SK-N-SH (cell line): ENCODE measurements around the gene PLXND1. TPM values are rescaled to one million over a fixed set of nuclear protein-coding genes. Genes with fewer than 3 reads are reported as not detected.

Experiments used
- CTCF ChIA-PET: fragments of 300-600, 350-600 bp; formaldehyde crosslinking; extraction: SDS; loops from one replicate; lab custom pipeline; 2021; lab: Yijun Ruan, JAX
- POLR2A ChIA-PET: fragments of 350-600 bp; sonication (Branson Sonifier 250); formaldehyde crosslinking; extraction: SDS; loops from one replicate; lab custom pipeline; 2020; ENCODE audit warnings: antibody characterized with exemption, inconsistent platforms; lab: Yijun Ruan, JAX
- DNase-seq: peaks from one replicate; pipeline ENCODE4 v3.0.0; 2012
- H2AFZ ChIP-seq: fragments of 200-600 bp; sonication (generic); 2 replicates; pipeline ENCODE4 v1.8.1; 2016; ENCODE audit warnings: antibody characterized with exemption, mild to moderate bottlenecking, low read depth
- H3F3A ChIP-seq: fragments of 200-600 bp; sonication (generic); replicated peaks from 2 replicates; pipeline ENCODE3; 2016; ENCODE audit warnings: antibody characterized with exemption, mild to moderate bottlenecking; ENCODE audit not compliant: insufficient read depth
- H3K27ac ChIP-seq, 2 experiments: fragments of 200-500 bp in 1 of 2; fragments of 200-600 bp in 1 of 2; sonication (Bioruptor generic) in 1 of 2; sonication (generic), shearing (Covaris generic) in 1 of 2; 2 replicates each; pipeline versions ENCODE4 v1.5.1 to v1.6.1; 2014 to 2016; ENCODE audit warnings: low read depth in 2 of 2, inconsistent platforms in 1 of 2, low read length in 1 of 2, mild to moderate bottlenecking in 1 of 2, mixed read lengths in 1 of 2
- H3K27me3 ChIP-seq: fragments of 200-600 bp; sonication (generic), shearing (Covaris generic); 2 replicates; pipeline ENCODE4 v1.6.1; 2016; ENCODE audit warnings: mixed run types; ENCODE audit not compliant: insufficient read depth
- H3K36me3 ChIP-seq, 2 experiments: fragments of 200-500 bp in 1 of 2; fragments of 200-600 bp in 1 of 2; sonication (Bioruptor generic) in 1 of 2; sonication (generic) in 1 of 2; replicated peaks in 1 of 2; 2 replicates each; pipeline versions ENCODE3 to v1.5.1; 2014 to 2016; ENCODE audit warnings: low read length in 1 of 2, mild to moderate bottlenecking in 1 of 2; ENCODE audit not compliant: insufficient read depth in 2 of 2, control insufficient read depth in 1 of 2
- H3K4me1 ChIP-seq, 2 experiments: fragments of 200-500 bp in 1 of 2; fragments of 200-600 bp in 1 of 2; sonication (Bioruptor generic) in 1 of 2; sonication (generic), shearing (Covaris generic) in 1 of 2; 2 replicates each; pipeline versions ENCODE4 v1.5.1 to v1.6.1; 2014 to 2016; ENCODE audit warnings: low read depth in 1 of 2, low read length in 1 of 2, mixed run types in 1 of 2; ENCODE audit not compliant: insufficient read depth in 2 of 2, control insufficient read depth in 1 of 2
- H3K4me2 ChIP-seq: fragments of 200-600 bp; sonication (generic), shearing (Covaris generic); 2 replicates; pipeline ENCODE4 v1.6.1; 2017; ENCODE audit warnings: mixed run types
- H3K4me3 ChIP-seq, 2 experiments: fragments of 200-500 bp in 1 of 2; fragments of 200-600 bp in 1 of 2; sonication (Bioruptor generic) in 1 of 2; sonication (generic), shearing (Covaris generic) in 1 of 2; 2 replicates each; pipeline versions ENCODE4 v1.5.1 to v1.8.1; 2014 to 2016; ENCODE audit warnings: low read depth in 2 of 2, inconsistent platforms in 1 of 2, low read length in 1 of 2, mild to moderate bottlenecking in 1 of 2, mixed read lengths in 1 of 2, moderate library complexity in 1 of 2
- H3K79me2 ChIP-seq: fragments of 200-600 bp; sonication (generic); 2 replicates; pipeline ENCODE4 v1.8.1; 2017; ENCODE audit warnings: mild to moderate bottlenecking; ENCODE audit not compliant: insufficient read depth
- H3K9ac ChIP-seq: fragments of 200-600 bp; sonication (generic); 2 replicates; pipeline ENCODE4 v1.6.1; 2017; ENCODE audit warnings: mixed run types
- H3K9me2 ChIP-seq: fragments of 200-600 bp; sonication (generic); 2 replicates; pipeline ENCODE4 v1.6.1; 2017; ENCODE audit warnings: mixed run types
- H3K9me3 ChIP-seq: fragments of 200-600 bp; sonication (generic); 2 replicates; pipeline ENCODE4 v1.6.1; 2017; ENCODE audit warnings: mixed run types, mild to moderate bottlenecking, moderate library complexity
- H4K20me1 ChIP-seq: fragments of 200-600 bp; sonication (generic); 2 replicates; pipeline ENCODE4 v1.6.1; 2017; ENCODE audit warnings: mild to moderate bottlenecking, mixed run types; ENCODE audit not compliant: insufficient read depth
- ELF1 ChIP-seq: IDR thresholded peaks from 2 replicates; pipeline ENCODE4 v1.4.0; 2012
- FOSL2 ChIP-seq: IDR thresholded peaks from 2 replicates; pipeline ENCODE4 v1.4.0; 2012; ENCODE audit warnings: low read depth, mild to moderate bottlenecking, moderate library complexity, borderline replicate concordance
- FOXJ3 ChIP-seq: sonication (generic); formaldehyde crosslinking; IDR thresholded peaks from 2 replicates; pipeline ENCODE4 v1.5.1; 2020; ENCODE audit warnings: mild to moderate bottlenecking, missing genetic modification reagents
- IRF3 ChIP-seq: fragments of 150-350 bp; IDR thresholded peaks from 2 replicates; pipeline ENCODE4 v1.6.1; 2016; ENCODE audit warnings: mild to moderate bottlenecking, low read depth, low read length
- TAF1 ChIP-seq: IDR thresholded peaks from 2 replicates; pipeline ENCODE4 v1.6.1; 2012; ENCODE audit warnings: low read depth, mild to moderate bottlenecking, low read length, moderate library complexity, borderline replicate concordance
- USF1 ChIP-seq: IDR thresholded peaks from 2 replicates; pipeline ENCODE4 v1.4.0; 2012; ENCODE audit warnings: low read depth, borderline replicate concordance
- WGBS: methylation state at CpG from one replicate; pipeline ENCODE4 v1.1.6; 2017; ENCODE audit warnings: low lambda C conversion rate; 5-methylcytosine and 5-hydroxymethylcytosine counted together
- polyA plus RNA-seq, 3 experiments: library from polyadenylated mRNA; depleted of rRNA; stranded (reverse); fragments of >200 nt; gene quantifications; 2 replicates each; pipeline ENCODE4 v1.2.3, GENCODE V29; 2012
- TF ChIP-seq, protein P1 (sequence below): IDR thresholded peaks from 2 replicates; pipeline ENCODE4 v1.4.0; 2012; ENCODE audit warnings: low read depth

Gene PLXND1
- polyA plus RNA-seq, 1 of the 3 experiments (the other 2 are of a cell fraction) = 53.5 TPM

GRCh38 chr3:129621626-129622225 is 15.2 kb upstream of the PLXND1 start:
- no peaks in the 10 kb centered on the region for H4K20me1 ChIP-seq
- no peaks in the 10 kb centered on the region; a peak in 1 of 4 replicates for H3K4me1 ChIP-seq
- no peaks in the 10 kb centered on the region for H3K9me2 ChIP-seq
- no peaks in the 10 kb centered on the region for H3K27me3 ChIP-seq
- no peak for TF ChIP-seq FOXJ3 (CRISPR knock-in tag)
- TF ChIP-seq ELF1 = no peak
- no peak for TF ChIP-seq TAF1
- TF ChIP-seq, all 33 proteins: peak for 0
- CTCF ChIA-PET = interaction anchor here (1.2 kb wide), 1 partner anchor 320 kb away, joined by 3 read pairs; no protein-coding TSS in a partner anchor
- H3K4me3 ChIP-seq = no peak overlapping the region
- no peak overlapping the region for H2AFZ ChIP-seq
- no peak overlapping the region for H3K4me2 ChIP-seq
- H3K9ac ChIP-seq = no peak overlapping the region
- DNase-seq = peak; percentile 61
- WGBS = 84% methylated on average over 14 of the region's 14 CpGs
- no peak overlapping the region for H3K27ac ChIP-seq
- POLR2A ChIA-PET = no interaction called here
- no peaks in the 10 kb centered on the region for H3K36me3 ChIP-seq
- no peaks in the 10 kb centered on the region for H3K9me3 ChIP-seq
- H3K79me2 ChIP-seq = no peaks in the 10 kb centered on the region
- H3F3A ChIP-seq = no peaks in the 10 kb centered on the region

- Histone ChIP-seq H3K9me3 (no peaks in the 10 kb centered on the region), H3K9me2 (no peaks in the 10 kb centered on the region), H3K4me3 (no peak overlapping the region), H3F3A (no peaks in the 10 kb centered on the region), H3K4me1 (no peaks in the 10 kb centered on the region; a peak in 1 of 4 replicates), H3K27me3 (no peaks in the 10 kb centered on the region), H3K79me2 (no peaks in the 10 kb centered on the region), H3K27ac (no peak overlapping the region), H3K4me2 (no peak overlapping the region), H4K20me1 (no peaks in the 10 kb centered on the region), H3K36me3 (no peaks in the 10 kb centered on the region), H3K9ac (no peak overlapping the region), H2AFZ (no peak overlapping the region)
- CTCF ChIA-PET = interaction anchor here (0.8 kb wide), 1 partner anchor 321 kb away, joined by 3 read pairs; no protein-coding TSS in a partner anchor
- TF ChIP-seq FOSL2 (no peak), TAF1 (no peak), USF1 (no peak), IRF3 (no peak)
- TF ChIP-seq, protein P1, sequence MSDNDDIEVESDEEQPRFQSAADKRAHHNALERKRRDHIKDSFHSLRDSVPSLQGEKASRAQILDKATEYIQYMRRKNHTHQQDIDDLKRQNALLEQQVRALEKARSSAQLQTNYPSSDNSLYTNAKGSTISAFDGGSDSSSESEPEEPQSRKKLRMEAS = no peak
- 93% methylated on average over 10 of the region's 18 CpGs for WGBS
- POLR2A ChIA-PET = no interaction called here
- peak; percentile 32 for DNase-seq
Observed at GRCh38 chr3:129620828-129621559, 14.5 kb upstream of the PLXND1 start.
